ENCODE data around the gene MFAP5. TPM values are rescaled to one million over a fixed set of nuclear protein-coding genes. Genes with fewer than 3 reads are reported as not detected.
"Not testable (repeated sequence)": the region's sequence is repeated elsewhere in the genome, so short reads cannot be mapped to it uniquely, and the experiment has no call there.

MFAP5 gene
- total RNA-seq, 1 donor from 2014 or later, result 0.60 TPM

DNA sequence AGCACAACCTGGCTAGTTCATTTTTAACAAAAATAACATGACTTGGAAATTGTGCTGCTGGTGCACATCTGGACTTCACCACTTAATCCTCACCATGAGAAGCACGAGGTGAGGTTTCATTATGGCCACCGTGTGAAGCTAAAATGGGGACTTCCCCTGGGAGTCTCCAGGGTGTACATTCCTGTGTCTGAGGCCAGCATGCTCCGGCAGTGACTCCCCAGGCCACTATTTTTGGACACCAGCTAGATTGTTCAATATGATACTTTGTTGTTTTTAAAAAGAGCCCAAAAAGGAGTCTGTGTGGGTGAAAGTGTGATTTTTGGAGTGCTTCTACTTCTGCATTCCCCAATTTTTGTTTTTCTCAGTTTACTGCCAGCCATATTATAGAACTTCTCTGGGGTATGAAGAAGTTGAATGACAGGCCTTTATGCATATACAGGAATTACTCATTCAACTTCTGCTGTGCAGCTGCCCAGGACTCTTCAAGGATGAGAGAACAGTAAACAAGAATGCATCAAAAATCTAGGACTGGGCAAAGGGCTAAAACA, 33.1 kb downstream of the MFAP5 start:
- Mint-ChIP-seq H3K27me3 (ENCODE audit: low read depth) (no peaks in the 10 kb centered on the region), H3K4me3 (no peak overlapping the region), H3K27ac (no peak overlapping the region), H3K4me1 (no peaks in the 10 kb centered on the region), H3K36me3 (no peaks in the 10 kb centered on the region), H3K9me3 (peaks cover 21% of the 10 kb centered on the region)
- no peak for DNase-seq (ENCODE audit: low spot score in 2 of 2, unreplicated experiment in 2 of 2)
- TF ChIP-seq, protein P1, sequence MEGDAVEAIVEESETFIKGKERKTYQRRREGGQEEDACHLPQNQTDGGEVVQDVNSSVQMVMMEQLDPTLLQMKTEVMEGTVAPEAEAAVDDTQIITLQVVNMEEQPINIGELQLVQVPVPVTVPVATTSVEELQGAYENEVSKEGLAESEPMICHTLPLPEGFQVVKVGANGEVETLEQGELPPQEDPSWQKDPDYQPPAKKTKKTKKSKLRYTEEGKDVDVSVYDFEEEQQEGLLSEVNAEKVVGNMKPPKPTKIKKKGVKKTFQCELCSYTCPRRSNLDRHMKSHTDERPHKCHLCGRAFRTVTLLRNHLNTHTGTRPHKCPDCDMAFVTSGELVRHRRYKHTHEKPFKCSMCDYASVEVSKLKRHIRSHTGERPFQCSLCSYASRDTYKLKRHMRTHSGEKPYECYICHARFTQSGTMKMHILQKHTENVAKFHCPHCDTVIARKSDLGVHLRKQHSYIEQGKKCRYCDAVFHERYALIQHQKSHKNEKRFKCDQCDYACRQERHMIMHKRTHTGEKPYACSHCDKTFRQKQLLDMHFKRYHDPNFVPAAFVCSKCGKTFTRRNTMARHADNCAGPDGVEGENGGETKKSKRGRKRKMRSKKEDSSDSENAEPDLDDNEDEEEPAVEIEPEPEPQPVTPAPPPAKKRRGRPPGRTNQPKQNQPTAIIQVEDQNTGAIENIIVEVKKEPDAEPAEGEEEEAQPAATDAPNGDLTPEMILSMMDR (IDR thresholded peaks at IDR 0.05; ENCODE audit: unreplicated experiment), result no peak

DNA sequence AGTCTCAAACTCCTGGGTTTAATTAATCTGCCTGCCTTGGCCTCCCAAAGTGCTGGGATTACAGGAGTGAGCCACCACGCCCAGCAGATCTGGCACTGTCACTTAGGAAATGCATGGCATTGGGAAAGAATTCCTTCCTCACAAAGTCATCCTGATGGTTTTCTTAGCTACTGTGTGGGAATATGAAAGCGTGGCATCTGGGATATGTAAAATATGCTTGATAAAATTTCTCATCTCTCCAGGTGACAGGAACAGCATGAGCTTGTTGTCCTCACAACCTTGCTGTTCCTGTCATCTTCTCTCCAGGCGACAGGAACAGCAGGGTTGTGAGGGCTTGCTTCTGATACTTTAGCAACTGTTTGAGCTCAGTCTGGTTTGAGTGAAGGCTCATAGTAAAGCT, 33.9 kb downstream of the MFAP5 start:
- Mint-ChIP-seq H3K4me3 (no peak overlapping the region), H3K36me3 (no peaks in the 10 kb centered on the region), H3K9me3 (peaks cover 17% of the 10 kb centered on the region), H3K4me1 (no peaks in the 10 kb centered on the region), H3K27ac (no peak overlapping the region), H3K27me3 (ENCODE audit: low read depth) (no peaks in the 10 kb centered on the region)
- no peak for DNase-seq (ENCODE audit: low spot score in 2 of 2, unreplicated experiment in 2 of 2)
- TF ChIP-seq, protein P1 (IDR thresholded peaks at IDR 0.05; ENCODE audit: unreplicated experiment), result no peak

DNA sequence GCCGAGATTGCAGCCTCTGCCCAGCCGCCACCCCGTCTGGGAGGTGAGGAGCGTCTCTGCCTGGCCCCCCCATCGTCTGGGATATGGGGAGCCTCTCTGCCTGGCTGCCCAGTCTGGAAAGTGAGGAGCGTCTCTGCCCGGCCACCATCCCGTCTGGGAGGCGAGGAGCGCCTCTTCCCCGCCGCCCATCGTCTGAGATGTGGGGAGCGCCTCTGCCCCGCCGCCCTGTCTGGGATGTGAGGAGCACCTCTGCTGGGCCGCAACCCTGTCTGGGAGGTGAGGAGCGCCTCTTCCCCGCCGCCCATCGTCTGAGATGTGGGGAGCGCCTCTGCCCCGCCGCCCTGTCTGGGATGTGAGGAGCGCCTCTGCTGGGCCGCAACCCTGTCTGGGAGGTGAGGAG, 37.9 kb downstream of the MFAP5 start:
- H3K9me3 Mint-ChIP-seq; DNase-seq (ENCODE audit: low spot score in 2 of 2, unreplicated experiment in 2 of 2); H3K4me1 Mint-ChIP-seq; H3K4me3 Mint-ChIP-seq; H3K36me3 Mint-ChIP-seq; H3K27me3 Mint-ChIP-seq (ENCODE audit: low read depth); H3K27ac Mint-ChIP-seq: not testable (repeated sequence)

DNA sequence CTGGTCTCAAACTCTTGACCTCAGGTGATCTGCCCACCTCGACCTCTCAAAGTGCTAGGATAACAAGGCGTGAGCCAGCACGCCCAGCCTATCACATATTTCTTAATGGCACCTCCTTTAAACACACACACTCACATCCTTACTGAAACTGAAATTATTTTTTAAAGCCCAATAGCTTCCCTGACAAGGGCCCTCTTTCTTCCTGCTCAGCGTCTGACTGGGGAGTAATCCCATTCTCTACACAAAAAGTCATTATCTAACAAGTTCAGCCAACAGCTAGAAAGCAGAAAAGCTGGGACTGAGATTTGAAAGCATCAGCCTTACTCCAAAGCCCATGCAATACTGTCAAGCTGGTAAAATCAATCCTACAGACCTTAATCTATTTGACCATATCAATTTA, 40.0 kb downstream of the MFAP5 start:
- Mint-ChIP-seq H3K9me3 (peaks cover 4% of the 10 kb centered on the region), H3K4me1 (no peaks in the 10 kb centered on the region), H3K36me3 (peaks cover 3% of the 10 kb centered on the region), H3K27me3 (ENCODE audit: low read depth) (no peaks in the 10 kb centered on the region), H3K27ac (no peak overlapping the region), H3K4me3 (no peak overlapping the region)
- no peak for DNase-seq (ENCODE audit: low spot score in 2 of 2, unreplicated experiment in 2 of 2)
- TF ChIP-seq, protein P1 (IDR thresholded peaks at IDR 0.05; ENCODE audit: unreplicated experiment), result no peak

DNA sequence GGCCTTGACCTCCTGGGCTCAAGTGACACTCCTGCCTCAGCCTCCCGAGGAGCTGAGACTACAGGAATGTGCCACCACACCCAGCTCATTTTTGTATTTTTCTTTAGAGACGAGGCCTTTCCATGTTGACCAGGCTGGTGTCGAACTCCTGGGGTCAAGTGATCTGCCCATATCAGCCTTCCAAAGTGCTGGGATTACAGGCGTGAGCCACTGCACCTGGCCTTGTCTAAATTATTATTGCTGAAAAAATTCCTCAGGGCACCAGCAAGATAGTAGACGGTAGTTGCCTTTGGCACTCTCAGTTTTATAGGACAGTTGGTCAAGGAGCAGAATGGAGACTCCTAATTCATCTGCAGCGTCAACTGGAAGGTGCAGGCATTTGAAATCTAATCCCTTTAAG, 47.4 kb downstream of the MFAP5 start:
- Mint-ChIP-seq H3K36me3 (no peaks in the 10 kb centered on the region), H3K27ac (no peak overlapping the region), H3K4me1 (peaks cover 6% of the 10 kb centered on the region), H3K4me3 (no peak overlapping the region), H3K27me3 (ENCODE audit: low read depth) (no peaks in the 10 kb centered on the region), H3K9me3 (no peaks in the 10 kb centered on the region)
- DNase-seq (ENCODE audit: low spot score in 2 of 2, unreplicated experiment in 2 of 2), result no peak
- TF ChIP-seq, protein P1 (IDR thresholded peaks at IDR 0.05; ENCODE audit: unreplicated experiment), result no peak

DNA sequence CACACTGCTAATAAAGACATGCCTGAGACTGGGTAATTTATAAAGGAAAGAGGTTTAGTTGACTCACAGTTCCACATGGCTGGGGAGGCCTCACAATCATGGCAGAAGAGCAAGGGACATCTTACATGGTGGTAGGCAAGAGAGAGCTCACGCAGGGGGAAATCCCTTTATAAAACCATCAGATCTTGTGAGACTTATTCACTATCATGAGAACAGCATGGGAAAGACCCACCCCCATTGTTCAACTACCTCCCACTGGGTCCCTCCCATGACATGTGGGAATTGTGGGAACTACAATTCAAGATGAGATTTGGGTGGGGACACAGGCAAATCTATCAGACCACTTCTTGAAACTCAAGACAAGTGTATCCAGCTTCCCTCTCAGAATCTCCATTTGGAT, 48.7 kb downstream of the MFAP5 start:
- H3K36me3 Mint-ChIP-seq; H3K4me3 Mint-ChIP-seq; DNase-seq (ENCODE audit: low spot score in 2 of 2, unreplicated experiment in 2 of 2); H3K9me3 Mint-ChIP-seq; H3K27ac Mint-ChIP-seq; H3K27me3 Mint-ChIP-seq (ENCODE audit: low read depth): not testable (repeated sequence)
- H3K4me1 Mint-ChIP-seq, result peaks cover 13% of the 10 kb centered on the region

DNA sequence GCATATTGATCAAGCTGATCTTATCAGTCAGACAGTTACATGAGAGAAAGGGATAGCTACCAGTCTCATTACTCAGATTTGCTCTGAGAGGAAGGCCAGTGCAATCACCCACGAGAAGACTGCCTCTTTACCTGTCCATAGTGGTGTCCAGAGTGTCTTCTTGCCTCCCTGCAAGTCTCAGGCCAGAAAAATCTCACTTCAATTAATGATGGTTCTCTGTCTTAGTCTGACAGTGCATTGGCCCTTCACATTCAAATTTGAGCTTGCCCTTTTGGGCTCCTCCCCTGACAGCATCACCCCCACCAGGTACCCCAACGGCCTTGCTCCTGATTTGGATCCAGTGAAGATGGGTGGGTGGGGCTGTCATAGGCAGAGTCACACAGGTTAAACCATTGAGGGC, 50.0 kb downstream of the MFAP5 start, which contains the start of gene AICDA:
TSS of gene AICDA (minus strand) at position 231 of the 400 bp plus-strand sequence. CDS start at position 139, 92 bp downstream.
- H3K36me3 Mint-ChIP-seq, result no peaks in the 10 kb centered on the region
- no peaks in the 10 kb centered on the region for H3K27me3 Mint-ChIP-seq (ENCODE audit: low read depth)
- no peak within 1 kb of the TSS for H3K4me3 Mint-ChIP-seq
- no peaks in the 10 kb centered on the region for H3K9me3 Mint-ChIP-seq
- no peak for DNase-seq (ENCODE audit: low spot score in 2 of 2, unreplicated experiment in 2 of 2)
- TF ChIP-seq, protein P1 (IDR thresholded peaks at IDR 0.05; ENCODE audit: unreplicated experiment), result no peak
- H3K4me1 Mint-ChIP-seq, result peaks cover 15% of the 10 kb centered on the region
- H3K27ac Mint-ChIP-seq, result no peak within 1 kb of the TSS
